T-helper 2 cell treated with Interferon-gamma antibody and Interleukin-4, amounts not matched to agents 5 μg/mL and 100 μg/mL, for 36 hours (primary cell): Measurements from ENCODE around the gene PRR12.
A peak's percentile ranks its signal among the peaks of the same experiment; 100 is the strongest.

Experiments used
- DNase-seq: peaks from one replicate; pipeline ENCODE4 v3.0.0; 2021; ENCODE audit warnings: low spot score
- H3K27ac Mint-ChIP-seq: one replicate; pipeline ENCODE4 v1.8.0; 2021; ENCODE audit warnings: mild to moderate bottlenecking, mixed read lengths
- H3K27me3 Mint-ChIP-seq: one replicate; pipeline ENCODE4 v1.8.0; 2021; ENCODE audit warnings: low read depth, mixed read lengths
- H3K36me3 Mint-ChIP-seq: one replicate; pipeline ENCODE4 v1.8.0; 2021; ENCODE audit warnings: low read depth, mixed read lengths
- H3K4me1 Mint-ChIP-seq: one replicate; pipeline ENCODE4 v1.8.0; 2021; ENCODE audit warnings: low read depth, mixed read lengths
- H3K4me3 Mint-ChIP-seq: one replicate; pipeline ENCODE4 v1.8.0; 2022; ENCODE audit warnings: mild to moderate bottlenecking, moderate library complexity, mixed read lengths
- H3K9me3 Mint-ChIP-seq: one replicate; pipeline ENCODE4 v1.8.0; 2021; ENCODE audit warnings: mixed read lengths

PRR12 gene

GRCh38 chr19:49642492-49643035 is 51.6 kb downstream of the PRR12 start:
- H3K27ac Mint-ChIP-seq: peak overlapping the region; percentile 84
- peak overlapping the region; percentile 96 for H3K4me3 Mint-ChIP-seq
- H3K36me3 Mint-ChIP-seq: peaks cover 15% of the 10 kb centered on the region
- H3K4me1 Mint-ChIP-seq: peaks cover 41% of the 10 kb centered on the region
- peaks cover 5% of the 10 kb centered on the region for H3K27me3 Mint-ChIP-seq
- no peak for DNase-seq
- no peaks in the 10 kb centered on the region for H3K9me3 Mint-ChIP-seq

GRCh38 chr19:49643466-49643865 is 52.5 kb downstream of the PRR12 start:
- peaks cover 2% of the 10 kb centered on the region for H3K27me3 Mint-ChIP-seq
- H3K4me3 Mint-ChIP-seq: peak overlapping the region; percentile 96
- DNase-seq: peak; percentile 41
- no peaks in the 10 kb centered on the region for H3K9me3 Mint-ChIP-seq
- H3K27ac Mint-ChIP-seq: peak overlapping the region; percentile 84
- H3K36me3 Mint-ChIP-seq: peaks cover 15% of the 10 kb centered on the region
- peaks cover 35% of the 10 kb centered on the region for H3K4me1 Mint-ChIP-seq

GRCh38 chr19:49645592-49645991 is 54.6 kb downstream of the PRR12 start:
- Mint-ChIP-seq H3K4me1 (peaks cover 25% of the 10 kb centered on the region), H3K36me3 (peaks cover 23% of the 10 kb centered on the region), H3K4me3 (no peak overlapping the region), H3K9me3 (no peaks in the 10 kb centered on the region), H3K27ac (no peak overlapping the region), H3K27me3 (no peaks in the 10 kb centered on the region)
- no peak for DNase-seq

- Mint-ChIP-seq H3K36me3 (peaks cover 24% of the 10 kb centered on the region), H3K27me3 (no peaks in the 10 kb centered on the region), H3K4me3 (no peak overlapping the region), H3K9me3 (no peaks in the 10 kb centered on the region), H3K27ac (no peak overlapping the region), H3K4me1 (peaks cover 21% of the 10 kb centered on the region)
- DNase-seq: no peak
These were observed 55.0 kb downstream of the PRR12 start for GRCh38 chr19:49645995-49646394.

- H3K36me3 Mint-ChIP-seq: peaks cover 24% of the 10 kb centered on the region
- no peak overlapping the region for H3K4me3 Mint-ChIP-seq
- H3K27me3 Mint-ChIP-seq: no peaks in the 10 kb centered on the region
- H3K9me3 Mint-ChIP-seq: no peaks in the 10 kb centered on the region
- DNase-seq: no peak
- no peak overlapping the region for H3K27ac Mint-ChIP-seq
- H3K4me1 Mint-ChIP-seq: peaks cover 20% of the 10 kb centered on the region
These were observed 55.6 kb downstream of the PRR12 start for GRCh38 chr19:49646586-49646985.

GRCh38 chr19:49651029-49651819 is 60.2 kb downstream of the PRR12 start:
- DNase-seq: no peak
- Mint-ChIP-seq H3K36me3 (peaks cover 34% of the 10 kb centered on the region), H3K4me1 (peaks cover 3% of the 10 kb centered on the region), H3K27me3 (no peaks in the 10 kb centered on the region), H3K27ac (no peak overlapping the region), H3K9me3 (no peaks in the 10 kb centered on the region), H3K4me3 (no peak overlapping the region)

GRCh38 chr19:49651820-49652550 is 61.0 kb downstream of the PRR12 start:
- Mint-ChIP-seq H3K27me3 (no peaks in the 10 kb centered on the region), H3K36me3 (peaks cover 36% of the 10 kb centered on the region), H3K9me3 (no peaks in the 10 kb centered on the region), H3K27ac (no peak overlapping the region), H3K4me3 (no peak overlapping the region), H3K4me1 (peaks cover 3% of the 10 kb centered on the region)
- no peak for DNase-seq

GRCh38 chr19:49652551-49653465 is 61.8 kb downstream of the PRR12 start:
- peaks cover 3% of the 10 kb centered on the region for H3K4me1 Mint-ChIP-seq
- H3K9me3 Mint-ChIP-seq: no peaks in the 10 kb centered on the region
- peaks cover 40% of the 10 kb centered on the region for H3K36me3 Mint-ChIP-seq
- DNase-seq: no peak
- no peak overlapping the region for H3K27ac Mint-ChIP-seq
- H3K4me3 Mint-ChIP-seq: no peak overlapping the region
- H3K27me3 Mint-ChIP-seq: no peaks in the 10 kb centered on the region

GRCh38 chr19:49653466-49653806 is 62.5 kb downstream of the PRR12 start:
- Mint-ChIP-seq H3K36me3 (peaks cover 40% of the 10 kb centered on the region), H3K9me3 (no peaks in the 10 kb centered on the region), H3K4me1 (peaks cover 3% of the 10 kb centered on the region), H3K27ac (no peak overlapping the region), H3K4me3 (no peak overlapping the region), H3K27me3 (no peaks in the 10 kb centered on the region)
- no peak for DNase-seq

- no peak overlapping the region for H3K4me3 Mint-ChIP-seq
- no peak overlapping the region for H3K27ac Mint-ChIP-seq
- no peaks in the 10 kb centered on the region for H3K27me3 Mint-ChIP-seq
- no peaks in the 10 kb centered on the region for H3K9me3 Mint-ChIP-seq
- H3K4me1 Mint-ChIP-seq: no peaks in the 10 kb centered on the region
- peaks cover 45% of the 10 kb centered on the region for H3K36me3 Mint-ChIP-seq
- no peak for DNase-seq
These were observed 63.6 kb downstream of the PRR12 start for GRCh38 chr19:49654581-49654980.

GRCh38 chr19:49655570-49656455 is 64.8 kb downstream of the PRR12 start:
- Mint-ChIP-seq H3K9me3 (no peaks in the 10 kb centered on the region), H3K27me3 (no peaks in the 10 kb centered on the region), H3K4me1 (no peaks in the 10 kb centered on the region), H3K36me3 (peaks cover 51% of the 10 kb centered on the region), H3K27ac (no peak overlapping the region), H3K4me3 (no peak overlapping the region)
- DNase-seq: no peak

GRCh38 chr19:49656456-49657109 is 65.6 kb downstream of the PRR12 start:
- H3K27ac Mint-ChIP-seq: no peak overlapping the region
- peaks cover 49% of the 10 kb centered on the region for H3K36me3 Mint-ChIP-seq
- H3K4me1 Mint-ChIP-seq: no peaks in the 10 kb centered on the region
- DNase-seq: no peak
- no peaks in the 10 kb centered on the region for H3K27me3 Mint-ChIP-seq
- no peak overlapping the region for H3K4me3 Mint-ChIP-seq
- no peaks in the 10 kb centered on the region for H3K9me3 Mint-ChIP-seq
